H1 (cell line): ENCODE measurements around the gene MYO16. TPM values are rescaled to one million over a fixed set of nuclear protein-coding genes. Genes with fewer than 3 reads are reported as not detected.

Experiments used
- BCL11A ChIP-seq, 2 experiments: IDR thresholded peaks; one replicate each; pipeline ENCODE4 v1.6.1; 2011; ENCODE audit warnings: low read depth in 2 of 2, low read length in 2 of 2, mild to moderate bottlenecking in 2 of 2
- CBX5 ChIP-seq: fragments of 300-800, 300-1000 bp; sonication (generic); IDR thresholded peaks from 2 replicates; pipeline ENCODE4 v1.7.1; 2016; ENCODE audit warnings: antibody characterized with exemption, low read length, low read depth
- CHD7 ChIP-seq: fragments of 300-600 bp; sonication (generic); IDR thresholded peaks from 2 replicates; pipeline ENCODE4 v1.7.1; 2012; ENCODE audit warnings: low read length, moderate library complexity, mild to moderate bottlenecking, inconsistent platforms; ENCODE audit not compliant: insufficient replicate concordance
- GTF2F1 ChIP-seq: IDR thresholded peaks from 2 replicates; pipeline ENCODE4 v1.6.1; 2012; ENCODE audit warnings: low read depth, low read length, improper control_type of control experiment, borderline replicate concordance
- RNF2 ChIP-seq: fragments of 200-900, 300-1000 bp; sonication (generic); IDR thresholded peaks from 2 replicates; pipeline ENCODE4 v1.7.1; 2016; ENCODE audit warnings: borderline replicate concordance, low read depth, mild to moderate bottlenecking, antibody characterized with exemption, low read length; ENCODE audit not compliant: poor library complexity, severe bottlenecking; ENCODE audit errors: missing control alignments
- SRF ChIP-seq: IDR thresholded peaks from 2 replicates; pipeline ENCODE4 v1.6.1; 2011; ENCODE audit warnings: mild to moderate bottlenecking, low read depth, low read length, moderate library complexity
- polyA plus RNA-seq, 7 experiments: library from polyadenylated mRNA; depleted of rRNA in 3 of 7; stranded (reverse) in 5 of 7; unstranded in 2 of 7; fragments of >200 nt in 5 of 7; fragments of 200-250 nt in 2 of 7; gene quantifications; 1 replicate in 5 of 7; 2 replicates in 1 of 7; 4 replicates in 1 of 7; pipeline versions ENCODE4 v1.2.1 to v1.2.3, GENCODE V29; 2011 to 2013; ENCODE audit warnings: missing spikeins in 2 of 7, mixed read lengths in 2 of 7
- total RNA-seq: library from RNA; stranded (reverse); fragmentation: NEBNext Ultra II Directional; extraction: Animal tissue kit (Norgen Biotek cat#: 25700); gene quantifications from 2 replicates; pipeline ENCODE4 v1.2.1, GENCODE V29; 2021

Gene MYO16
- total and polyA plus RNA-seq, 2 of the 8 experiments (the other 6 are each of a cell fraction or from before 2014, with no cell fraction given) = 0.02 to 0.22 TPM

GRCh38 chr13:108877300-108877699, 247.9 kb downstream of the MYO16 start (continued):
- TF ChIP-seq CHD7 = no peak
- TF ChIP-seq GTF2F1 = no peak
- no peak for TF ChIP-seq RNF2
- TF ChIP-seq SRF = no peak
- no peak for TF ChIP-seq BCL11A (IDR thresholded peaks at IDR 0.05; ENCODE audit: low read depth in 2 of 2, low read length in 2 of 2)
- TF ChIP-seq CBX5 = no peak
